ENCODE results near the gene SIX5.

The SIX5 gene

GRCh38 chr19:45730368-45731288, 38.4 kb downstream of the SIX5 start, which contains the start of gene FBXO46:
Gene FBXO46 (minus strand): TSS chr19:45730896. CDS start chr19:45713495, 17,401 bp downstream.
- POLR2A ChIA-PET: interaction anchor here (0.5 to 3.2 kb wide), 23 partner anchors 8 to 1426 kb away, joined by 3 to 64 read pairs (median 3); partner anchors contain the start of genes MYPOP, QPCTL, SIX5 and SNRPD2
- peak within 1 kb of the TSS; percentile 44; the same call in 1 of the 2 replicates for H3K27ac ChIP-seq (ENCODE audit: extremely low read depth, low read depth, low read length)
- peak within 1 kb of the TSS; percentile 66 for H3K4me3 ChIP-seq (ENCODE audit: low read depth, low read length)
- CTCF ChIA-PET: interaction anchor here (0.6 to 1.9 kb wide), 9 partner anchors 27 to 328 kb away, joined by 3 to 7 read pairs (median 4); partner anchors contain the start of genes QPCTL and SIX5
- no peaks in the 10 kb centered on the region for H3K9me3 ChIP-seq (ENCODE audit: control insufficient read depth, insufficient read depth, low read depth, low read length)
- H3K36me3 ChIP-seq (ENCODE audit: control insufficient read depth in 2 of 2, insufficient read depth in 1 of 2, low read length in 2 of 2): peaks cover 0 to 3% of the 10 kb centered on the region in 2 experiments; a peak in 1 of 3 replicates
- H3K4me1 ChIP-seq (ENCODE audit: control insufficient read depth, insufficient read depth, low read length): peaks cover 5% of the 10 kb centered on the region; the same call in 1 of the 2 replicates
- TF ChIP-seq EGR2 (tag by site-specific recombination; IDR thresholded peaks at IDR 0.05; ENCODE audit: low read depth) (peak; percentile 52), ZNF623 (tag by site-specific recombination; IDR thresholded peaks at IDR 0.05) (no peak), ZBTB1 (tag by site-specific recombination; IDR thresholded peaks at IDR 0.05) (no peak), ZNF121 (tag by site-specific recombination; IDR thresholded peaks at IDR 0.05) (no peak), ZNF133 (tag by site-specific recombination; IDR thresholded peaks at IDR 0.05) (no peak), ZBTB7A (tag by site-specific recombination; IDR thresholded peaks at IDR 0.05; ENCODE audit: low read depth) (no peak), GLI4 (tag by site-specific recombination; IDR thresholded peaks at IDR 0.05) (0 out of 2 replicates have a peak, but pooled peaks have one; percentile 15), ZNF214 (tag by site-specific recombination; IDR thresholded peaks at IDR 0.05; ENCODE audit: borderline replicate concordance) (no peak), ZNF16 (tag by site-specific recombination; IDR thresholded peaks at IDR 0.05; ENCODE audit: low read depth) (no peak), YY1 (tag by site-specific recombination; IDR thresholded peaks at IDR 0.05) (no peak; the same call in 1 of the 2 replicates), ZNF248 (tag by site-specific recombination; IDR thresholded peaks at IDR 0.05) (no peak), SP3 (tag by site-specific recombination; IDR thresholded peaks at IDR 0.05) (peak; percentile 95), ZNF366 (tag by site-specific recombination; conservative IDR thresholded peaks at IDR 0.05) (peak; percentile 91), ZNF138 (tag by site-specific recombination; IDR thresholded peaks at IDR 0.05; ENCODE audit: borderline replicate concordance) (no peak), ZNF701 (tag by site-specific recombination; IDR thresholded peaks at IDR 0.05) (no peak), ZNF175 (tag by site-specific recombination; IDR thresholded peaks at IDR 0.05) (no peak), ZSCAN5A (tag by site-specific recombination; IDR thresholded peaks at IDR 0.05) (no peak), ZNF202 (tag by site-specific recombination; IDR thresholded peaks at IDR 0.05; ENCODE audit: borderline replicate concordance) (no peak), MYNN (tag by site-specific recombination; IDR thresholded peaks at IDR 0.05; ENCODE audit: borderline replicate concordance) (no peak), ATF2 (tag by site-specific recombination; IDR thresholded peaks at IDR 0.05; ENCODE audit: low read depth) (no peak), ZNF660 (tag by site-specific recombination; IDR thresholded peaks at IDR 0.05) (no peak), ZNF707 (tag by site-specific recombination; IDR thresholded peaks at IDR 0.05) (no peak), ZNF544 (tag by site-specific recombination; IDR thresholded peaks at IDR 0.05) (no peak), ZNF114 (tag by site-specific recombination; IDR thresholded peaks at IDR 0.05) (no peak), KLF8 (tag by site-specific recombination; IDR thresholded peaks at IDR 0.05) (peak; percentile 77), ZNF76 (tag by site-specific recombination; IDR thresholded peaks at IDR 0.05; ENCODE audit: borderline replicate concordance, low read depth) (peak; percentile 98), ZNF692 (tag by site-specific recombination; IDR thresholded peaks at IDR 0.05) (no peak; the same call in 1 of the 2 replicates), SCRT1 (tag by site-specific recombination; IDR thresholded peaks at IDR 0.05; ENCODE audit: borderline replicate concordance) (no peak), ZNF10 (tag by site-specific recombination; IDR thresholded peaks at IDR 0.05) (no peak; the same call in 1 of the 2 replicates), ZNF558 (tag by site-specific recombination; IDR thresholded peaks at IDR 0.05) (no peak), ZNF394 (tag by site-specific recombination; IDR thresholded peaks at IDR 0.05; ENCODE audit: borderline replicate concordance) (peak; percentile 36; the same call in 1 of the 2 replicates), SP7 (tag by site-specific recombination; IDR thresholded peaks at IDR 0.05) (no peak; the same call in none of the 2 replicates), ZNF777 (tag by site-specific recombination; IDR thresholded peaks at IDR 0.05; ENCODE audit: borderline replicate concordance) (no peak), ZNF37A (tag by site-specific recombination; IDR thresholded peaks at IDR 0.05) (no peak), ZNF292 (tag by site-specific recombination; IDR thresholded peaks at IDR 0.05; ENCODE audit: borderline replicate concordance, low read depth) (no peak)
